ENCODE measurements around the gene NECTIN4. TPM values are rescaled to one million over a fixed set of nuclear protein-coding genes. Genes with fewer than 3 reads are reported as not detected.

The NECTIN4 gene
- total and polyA plus RNA-seq, 2 of the 13 experiments (the other 11 are each of a cell fraction or from before 2014, with no cell fraction given), result 5.9 to 12.4 TPM

DNA sequence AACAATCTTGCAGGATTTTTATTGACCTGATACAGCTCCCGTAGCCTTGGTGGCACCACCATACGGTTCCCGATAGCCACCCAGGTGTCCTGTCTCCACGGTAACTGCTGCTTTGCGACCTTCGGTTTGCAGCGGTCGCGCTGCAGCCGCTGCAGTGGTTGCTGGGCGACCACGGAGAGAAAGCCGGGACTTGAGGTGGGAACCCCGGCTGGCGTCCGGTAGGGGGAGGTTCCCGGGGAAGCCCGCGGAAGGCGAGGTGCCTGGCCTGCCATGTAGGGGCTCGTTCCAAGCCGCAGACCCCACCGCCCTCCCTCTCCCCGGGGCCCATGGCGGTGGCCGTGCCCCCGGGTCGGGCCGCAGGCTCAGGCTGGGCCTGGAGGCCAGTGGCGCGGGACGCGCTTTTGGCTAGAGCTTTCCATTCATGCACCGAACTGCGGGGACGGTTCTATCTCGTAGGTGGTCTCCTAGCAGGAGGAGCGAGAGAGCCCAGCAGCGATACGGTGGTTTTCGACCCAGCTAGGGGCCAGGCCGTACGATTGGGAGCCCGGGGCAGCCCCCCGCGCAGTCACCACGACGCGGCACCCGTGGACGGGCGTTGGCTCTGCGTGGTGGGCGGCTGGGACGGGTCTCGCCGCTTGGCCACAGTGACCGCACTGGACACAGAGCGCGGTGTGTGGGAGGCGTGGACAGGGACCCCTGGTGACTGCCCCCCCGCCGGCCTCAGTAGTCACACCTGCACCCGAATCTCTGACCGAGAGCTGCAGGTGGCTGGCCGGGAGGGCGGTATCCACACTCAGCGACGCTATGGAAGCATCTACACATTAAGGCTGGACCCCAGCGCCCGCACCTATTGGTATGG is 9.1 kb upstream of the NECTIN4 start, which contains the start of gene KLHDC9 (continued):
- TF ChIP-seq ZNF543 (CRISPR knock-in tag; IDR thresholded peaks at IDR 0.05) (0 out of 2 replicates have a peak, but pooled peaks have one; percentile 35), TGIF2 (CRISPR knock-in tag; IDR thresholded peaks at IDR 0.05) (0 out of 2 replicates have a peak, but pooled peaks have one; percentile 2), TFAP4 (IDR thresholded peaks at IDR 0.05; ENCODE audit: borderline replicate concordance, low read depth) (peak; percentile 72; the same call in 1 of the 2 replicates), ZNF557 (CRISPR knock-in tag; IDR thresholded peaks at IDR 0.05) (0 out of 2 replicates have a peak, but pooled peaks have one; percentile 9), KMT2A (CRISPR knock-in tag; IDR thresholded peaks at IDR 0.05) (no peak; the same call in 1 of the 2 replicates), TBX3 (IDR thresholded peaks at IDR 0.05; ENCODE audit: borderline replicate concordance) (no peak), YY1 (IDR thresholded peaks at IDR 0.05; ENCODE audit: insufficient read depth, insufficient replicate concordance, low read depth, low read length) (peak; percentile 50), ZSCAN20 (CRISPR knock-in tag; IDR thresholded peaks at IDR 0.05; ENCODE audit: borderline replicate concordance) (peak; percentile 43; the same call in 1 of the 2 replicates), ZNF451 (CRISPR knock-in tag; IDR thresholded peaks at IDR 0.05) (0 out of 2 replicates have a peak, but pooled peaks have one; percentile 40), SAP130 (CRISPR knock-in tag; IDR thresholded peaks at IDR 0.05; ENCODE audit: low read depth) (peak; percentile 89), THAP7 (CRISPR knock-in tag; IDR thresholded peaks at IDR 0.05) (0 out of 2 replicates have a peak, but pooled peaks have one; percentile 10), ZNF546 (CRISPR knock-in tag; conservative IDR thresholded peaks at IDR 0.05) (no peak), ZNF274 (CRISPR knock-in tag; IDR thresholded peaks at IDR 0.05) (peak; percentile 59; the same call in 1 of the 2 replicates), PHF8 (CRISPR knock-in tag; IDR thresholded peaks at IDR 0.05) (peak; percentile 75), FOXK1 (CRISPR knock-in tag; IDR thresholded peaks at IDR 0.05; ENCODE audit: borderline replicate concordance, low read depth) (0 out of 2 replicates have a peak, but pooled peaks have one; percentile 22), ZNF33B (CRISPR knock-in tag; IDR thresholded peaks at IDR 0.05) (0 out of 2 replicates have a peak, but pooled peaks have one; percentile 25), AGO2 (optimal IDR thresholded peaks at IDR 0.05; ENCODE audit: low read depth, low read length) (peak; percentile 88), MTERF4 (CRISPR knock-in tag; IDR thresholded peaks at IDR 0.05) (peak; percentile 60; the same call in 1 of the 2 replicates), RFX3 (CRISPR knock-in tag; IDR thresholded peaks at IDR 0.05) (peak; percentile 93), KMT2B (CRISPR knock-in tag; IDR thresholded peaks at IDR 0.05) (peak; percentile 68), HNRNPLL (IDR thresholded peaks at IDR 0.05; ENCODE audit: low read depth, low read length, poor library complexity, severe bottlenecking) (peak; percentile 91), HDAC6 (IDR thresholded peaks at IDR 0.05; ENCODE audit: low read depth, low read length) (no peak), ZNF160 (CRISPR knock-in tag; IDR thresholded peaks at IDR 0.05) (0 out of 2 replicates have a peak, but pooled peaks have one; percentile 38), ATF5 (CRISPR knock-in tag; IDR thresholded peaks at IDR 0.05; ENCODE audit: low read depth) (0 out of 2 replicates have a peak, but pooled peaks have one; percentile 19)
- TF ChIP-seq, protein P1, sequence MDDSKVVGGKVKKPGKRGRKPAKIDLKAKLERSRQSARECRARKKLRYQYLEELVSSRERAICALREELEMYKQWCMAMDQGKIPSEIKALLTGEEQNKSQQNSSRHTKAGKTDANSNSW (CRISPR knock-in tag; IDR thresholded peaks at IDR 0.05; ENCODE audit: borderline replicate concordance), result no peak

All from HepG2 (cell line).